Erythroblast (primary cell): ENCODE results near the gene ST3GAL2.
"Not testable (repeated sequence)": the region's sequence is repeated elsewhere in the genome, so short reads cannot be mapped to it uniquely, and the experiment has no call there.

ENCODE experiments used
- GATA1 ChIP-seq: IDR thresholded peaks from 2 replicates; pipeline ENCODE4 v1.6.1; 2011; ENCODE audit warnings: low read depth, mild to moderate bottlenecking, control low read depth, low read length, moderate library complexity
- POLR2A ChIP-seq: IDR thresholded peaks from 2 replicates; pipeline ENCODE4 v1.6.1; 2011; ENCODE audit warnings: mild to moderate bottlenecking, low read length

DNA sequence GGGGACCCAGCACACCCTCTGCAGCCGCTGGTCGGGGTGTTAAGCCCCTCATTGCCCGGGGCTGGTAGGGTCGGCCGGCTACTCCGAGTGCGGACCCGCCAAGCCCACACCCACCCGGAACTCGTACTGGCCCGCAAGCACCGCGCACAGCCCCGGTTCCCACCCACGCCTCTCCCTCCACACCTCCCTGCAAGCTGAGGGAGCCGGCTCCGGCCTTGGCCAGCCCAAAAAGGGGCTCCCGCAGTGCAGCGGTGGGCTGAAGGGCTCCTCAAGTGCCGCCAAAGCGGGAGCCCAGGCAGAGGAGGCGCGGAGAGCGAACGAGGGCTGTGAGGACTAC lies 12.1 kb upstream of the ST3GAL2 start:
- TF ChIP-seq POLR2A, GATA1: not testable (repeated sequence)
